Measurements from ENCODE around the gene NUDT3.

NUDT3 gene

GRCh38 chr6:34383656-34384320, 8.7 kb downstream of the NUDT3 start:
- no peaks in the 10 kb centered on the region for H3K27me3 ChIP-seq (ENCODE audit: low read depth, low read length)
- H2AFZ ChIP-seq (ENCODE audit: low read depth, low read length) = no peak overlapping the region
- no peak overlapping the region for H3K27ac ChIP-seq (ENCODE audit: low read length)
- no peak overlapping the region for H3K9ac ChIP-seq (ENCODE audit: low read length)
- no peak overlapping the region for H3K4me3 ChIP-seq (ENCODE audit: low read length)
- H4K20me1 ChIP-seq (ENCODE audit: insufficient read depth, low read length) = peaks cover 14% of the 10 kb centered on the region; the same call in 1 of the 2 replicates
- TF ChIP-seq EZH2phosphoT487 (IDR thresholded peaks at IDR 0.05; ENCODE audit: low read depth) = no peak
- no peak for TF ChIP-seq CTCF (IDR thresholded peaks at IDR 0.05; ENCODE audit: low read depth, low read length)
- H3K4me1 ChIP-seq (ENCODE audit: low read length) = no peaks in the 10 kb centered on the region
- H3K9me3 ChIP-seq (ENCODE audit: insufficient read depth, low read length) = no peaks in the 10 kb centered on the region
- H3K79me2 ChIP-seq (ENCODE audit: low read length) = peaks cover 65% of the 10 kb centered on the region
- H3K4me2 ChIP-seq (ENCODE audit: low read length) = no peak overlapping the region
- no peaks in the 10 kb centered on the region for H3K36me3 ChIP-seq (replicated peaks; ENCODE audit: low read depth, low read length)

GRCh38 chr6:34383161-34383631, 9.3 kb downstream of the NUDT3 start:
- no peak overlapping the region for H3K4me3 ChIP-seq (ENCODE audit: low read length)
- H3K27me3 ChIP-seq (ENCODE audit: low read depth, low read length) = no peaks in the 10 kb centered on the region
- H3K79me2 ChIP-seq (ENCODE audit: low read length) = peaks cover 65% of the 10 kb centered on the region
- TF ChIP-seq CTCF (IDR thresholded peaks at IDR 0.05; ENCODE audit: low read depth, low read length) (no peak), EZH2phosphoT487 (IDR thresholded peaks at IDR 0.05; ENCODE audit: low read depth) (no peak)
- no peaks in the 10 kb centered on the region for H3K9me3 ChIP-seq (ENCODE audit: insufficient read depth, low read length)
- H3K4me2 ChIP-seq (ENCODE audit: low read length) = no peak overlapping the region
- H3K27ac ChIP-seq (ENCODE audit: low read length) = no peak overlapping the region
- H3K9ac ChIP-seq (ENCODE audit: low read length) = no peak overlapping the region
- H2AFZ ChIP-seq (ENCODE audit: low read depth, low read length) = no peak overlapping the region
- H3K36me3 ChIP-seq (replicated peaks; ENCODE audit: low read depth, low read length) = no peaks in the 10 kb centered on the region
- peaks cover 17% of the 10 kb centered on the region; the same call in 1 of the 2 replicates for H4K20me1 ChIP-seq (ENCODE audit: insufficient read depth, low read length)
- no peaks in the 10 kb centered on the region for H3K4me1 ChIP-seq (ENCODE audit: low read length)

- TF ChIP-seq EZH2phosphoT487 (IDR thresholded peaks at IDR 0.05; ENCODE audit: low read depth) (no peak), CTCF (IDR thresholded peaks at IDR 0.05; ENCODE audit: low read depth, low read length) (no peak)
- H3K9ac ChIP-seq (ENCODE audit: low read length) = no peak overlapping the region
- H3K79me2 ChIP-seq (ENCODE audit: low read length) = peaks cover 67% of the 10 kb centered on the region
- peaks cover 12% of the 10 kb centered on the region; the same call in 1 of the 2 replicates for H4K20me1 ChIP-seq (ENCODE audit: insufficient read depth, low read length)
- no peaks in the 10 kb centered on the region for H3K4me1 ChIP-seq (ENCODE audit: low read length)
- H3K36me3 ChIP-seq (replicated peaks; ENCODE audit: low read depth, low read length) = no peaks in the 10 kb centered on the region
- no peak overlapping the region for H2AFZ ChIP-seq (ENCODE audit: low read depth, low read length)
- H3K9me3 ChIP-seq (ENCODE audit: insufficient read depth, low read length) = no peaks in the 10 kb centered on the region
- no peak overlapping the region for H3K4me2 ChIP-seq (ENCODE audit: low read length)
- H3K27me3 ChIP-seq (ENCODE audit: low read depth, low read length) = no peaks in the 10 kb centered on the region
- no peak overlapping the region for H3K4me3 ChIP-seq (ENCODE audit: low read length)
- no peak overlapping the region for H3K27ac ChIP-seq (ENCODE audit: low read length)
Observed at GRCh38 chr6:34381081-34381480, 11.4 kb downstream of the NUDT3 start.

GRCh38 chr6:34378470-34378869, 14.0 kb downstream of the NUDT3 start:
- H3K79me2 ChIP-seq (ENCODE audit: low read length) = peaks cover 69% of the 10 kb centered on the region
- peaks cover 9% of the 10 kb centered on the region for H3K4me1 ChIP-seq (ENCODE audit: low read length)
- H3K9ac ChIP-seq (ENCODE audit: low read length) = no peak overlapping the region
- no peak overlapping the region for H2AFZ ChIP-seq (ENCODE audit: low read depth, low read length)
- H3K9me3 ChIP-seq (ENCODE audit: insufficient read depth, low read length) = no peaks in the 10 kb centered on the region
- TF ChIP-seq CTCF (IDR thresholded peaks at IDR 0.05; ENCODE audit: low read depth, low read length) = no peak
- no peak for TF ChIP-seq EZH2phosphoT487 (IDR thresholded peaks at IDR 0.05; ENCODE audit: low read depth)
- peaks cover 11% of the 10 kb centered on the region; the same call in 1 of the 2 replicates for H4K20me1 ChIP-seq (ENCODE audit: insufficient read depth, low read length)
- no peak overlapping the region for H3K27ac ChIP-seq (ENCODE audit: low read length)
- H3K27me3 ChIP-seq (ENCODE audit: low read depth, low read length) = no peaks in the 10 kb centered on the region
- H3K4me3 ChIP-seq (ENCODE audit: low read length) = no peak overlapping the region
- H3K4me2 ChIP-seq (ENCODE audit: low read length) = no peak overlapping the region
- no peaks in the 10 kb centered on the region for H3K36me3 ChIP-seq (replicated peaks; ENCODE audit: low read depth, low read length)

All from OCI-LY3 (cell line).